SU-DHL-6 (cell line): ENCODE data around the gene DDX3X.

Experiments
- EZH2phosphoT487 ChIP-seq: fragments of 200-600 bp; sonication (generic), shearing (Covaris generic); conservative IDR thresholded peaks from 2 replicates; pipeline ENCODE4 v1.6.1; 2018; ENCODE audit warnings: mild to moderate bottlenecking, antibody characterized with exemption, low read length, moderate library complexity, mixed read lengths
- TF ChIP-seq, protein P1 (sequence below): fragments of 200-600 bp; sonication (generic); IDR thresholded peaks from one replicate; pipeline ENCODE4 v1.5.1; 2017; ENCODE audit warnings: antibody characterized with exemption, mild to moderate bottlenecking, low read length, moderate library complexity; ENCODE audit not compliant: insufficient read depth, poor library complexity, severe bottlenecking

DNA sequence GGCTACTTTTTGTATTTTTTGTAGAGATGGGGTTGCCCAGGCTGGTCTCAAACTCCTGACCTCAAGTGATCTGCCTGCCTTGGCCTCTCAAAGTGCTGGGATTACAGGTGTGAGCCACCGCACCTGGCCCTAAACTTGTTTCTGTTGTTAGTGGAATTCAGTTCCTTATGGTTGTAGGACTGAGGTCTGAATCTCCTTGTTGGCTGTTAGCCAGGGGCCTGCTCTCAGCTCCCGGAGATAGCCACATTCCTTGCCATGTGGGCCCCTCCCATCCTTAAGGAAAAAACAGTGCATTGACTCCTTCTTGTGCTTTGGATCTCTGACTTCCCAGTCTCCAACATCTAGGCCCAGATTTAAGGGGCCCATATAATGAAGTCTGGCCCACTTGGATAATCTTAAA lies 63.8 kb downstream of the DDX3X start:
- TF ChIP-seq, protein P1, sequence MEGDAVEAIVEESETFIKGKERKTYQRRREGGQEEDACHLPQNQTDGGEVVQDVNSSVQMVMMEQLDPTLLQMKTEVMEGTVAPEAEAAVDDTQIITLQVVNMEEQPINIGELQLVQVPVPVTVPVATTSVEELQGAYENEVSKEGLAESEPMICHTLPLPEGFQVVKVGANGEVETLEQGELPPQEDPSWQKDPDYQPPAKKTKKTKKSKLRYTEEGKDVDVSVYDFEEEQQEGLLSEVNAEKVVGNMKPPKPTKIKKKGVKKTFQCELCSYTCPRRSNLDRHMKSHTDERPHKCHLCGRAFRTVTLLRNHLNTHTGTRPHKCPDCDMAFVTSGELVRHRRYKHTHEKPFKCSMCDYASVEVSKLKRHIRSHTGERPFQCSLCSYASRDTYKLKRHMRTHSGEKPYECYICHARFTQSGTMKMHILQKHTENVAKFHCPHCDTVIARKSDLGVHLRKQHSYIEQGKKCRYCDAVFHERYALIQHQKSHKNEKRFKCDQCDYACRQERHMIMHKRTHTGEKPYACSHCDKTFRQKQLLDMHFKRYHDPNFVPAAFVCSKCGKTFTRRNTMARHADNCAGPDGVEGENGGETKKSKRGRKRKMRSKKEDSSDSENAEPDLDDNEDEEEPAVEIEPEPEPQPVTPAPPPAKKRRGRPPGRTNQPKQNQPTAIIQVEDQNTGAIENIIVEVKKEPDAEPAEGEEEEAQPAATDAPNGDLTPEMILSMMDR: no peak
- TF ChIP-seq EZH2phosphoT487: no peak
